GM23338 (cell line): ENCODE measurements around the gene CYP2W1. TPM values are rescaled to one million over a fixed set of nuclear protein-coding genes. Genes with fewer than 3 reads are reported as not detected.

Experiments
- ATAC-seq: fragments of 200-7000 bp; cut with Tn5 transposase; 3 replicates; pipeline ENCODE4 v1.9.1; 2020
- DNase-seq: peaks from one replicate; pipeline ENCODE4 v3.0.0-alpha.2; 2015; ENCODE audit warnings: low spot score
- H2AFZ ChIP-seq: fragments of 200-600 bp; sonication (generic); 2 replicates; pipeline ENCODE4 v1.8.0; 2016; ENCODE audit warnings: antibody characterized with exemption, mild to moderate bottlenecking, moderate library complexity
- H3F3A ChIP-seq: fragments of 200-600 bp; sonication (generic); replicated peaks from 2 replicates; pipeline ENCODE4 v1.8.0; 2017; ENCODE audit warnings: antibody characterized with exemption, mixed run types, low read depth
- H3K27ac ChIP-seq: fragments of 200-600 bp; sonication (generic); 2 replicates; pipeline ENCODE4 v1.6.1; 2016; ENCODE audit warnings: low read depth
- H3K27me3 ChIP-seq: fragments of 200-600 bp; sonication (generic); 2 replicates; pipeline ENCODE4 v1.8.0; 2016; ENCODE audit warnings: mild to moderate bottlenecking, mixed run types, moderate library complexity; ENCODE audit not compliant: insufficient read depth
- H3K36me3 ChIP-seq: fragments of 200-600 bp; sonication (generic); 2 replicates; pipeline ENCODE4 v1.8.0; 2016; ENCODE audit warnings: mild to moderate bottlenecking; ENCODE audit not compliant: insufficient read depth
- H3K4me1 ChIP-seq: fragments of 200-600 bp; sonication (generic); 2 replicates; pipeline ENCODE4 v1.8.0; 2016; ENCODE audit warnings: mild to moderate bottlenecking, moderate library complexity; ENCODE audit not compliant: insufficient read depth
- H3K4me2 ChIP-seq: fragments of 200-600 bp; sonication (generic); 2 replicates; pipeline ENCODE4 v1.7.1; 2017; ENCODE audit warnings: mixed run types
- H3K4me3 ChIP-seq: fragments of 200-600 bp; sonication (generic); 2 replicates; pipeline ENCODE4 v1.6.1; 2016; ENCODE audit warnings: mixed run types
- H3K79me2 ChIP-seq: fragments of 200-600 bp; sonication (generic); replicated peaks from 2 replicates; pipeline ENCODE4 v1.8.0; 2017; ENCODE audit warnings: mild to moderate bottlenecking; ENCODE audit not compliant: insufficient read depth
- H3K9me2 ChIP-seq: fragments of 200-600 bp; sonication (generic); 2 replicates; pipeline ENCODE4 v1.8.0; 2017; ENCODE audit not compliant: insufficient read depth
- H4K20me1 ChIP-seq: fragments of 200-600 bp; sonication (generic); replicated peaks from 2 replicates; pipeline ENCODE4 v1.8.0; 2017; ENCODE audit warnings: mild to moderate bottlenecking; ENCODE audit not compliant: insufficient read depth
- H3K27ac Mint-ChIP-seq: 2 replicates; pipeline ENCODE4 v1.8.0; 2020; ENCODE audit warnings: inconsistent platforms, mild to moderate bottlenecking, moderate library complexity, mixed read lengths
- H3K27me3 Mint-ChIP-seq: 3 replicates; pipeline ENCODE4 v1.8.0; 2022; ENCODE audit warnings: low read depth, mild to moderate bottlenecking, moderate library complexity, mixed read lengths, inconsistent platforms; ENCODE audit not compliant: insufficient read depth, poor library complexity
- H3K36me3 Mint-ChIP-seq: 3 replicates; pipeline ENCODE4 v1.8.0; 2021; ENCODE audit warnings: low read depth, mild to moderate bottlenecking, inconsistent platforms, moderate library complexity, mixed read lengths
- H3K4me1 Mint-ChIP-seq: 3 replicates; pipeline ENCODE4 v1.8.0; 2020; ENCODE audit warnings: mild to moderate bottlenecking, inconsistent platforms, mixed read lengths
- H3K4me3 Mint-ChIP-seq: 3 replicates; pipeline ENCODE4 v1.8.0; 2021; ENCODE audit warnings: moderate library complexity, mild to moderate bottlenecking, inconsistent platforms, mixed read lengths
- H3K9me3 Mint-ChIP-seq: 3 replicates; pipeline ENCODE4 v1.8.0; 2020; ENCODE audit warnings: moderate library complexity, mild to moderate bottlenecking, inconsistent platforms, mixed read lengths
- CREB1 ChIP-seq: fragments of 250-450 bp; sonication (Bioruptor Pico); IDR thresholded peaks from 2 replicates; pipeline ENCODE4 v1.5.0; 2020; ENCODE audit warnings: low read depth, mild to moderate bottlenecking, moderate library complexity
- EZH2 ChIP-seq: fragments of 200-600 bp; sonication (generic); IDR thresholded peaks from one replicate; pipeline ENCODE4 v1.8.0; 2017; ENCODE audit warnings: antibody characterized with exemption, mild to moderate bottlenecking, low read depth; ENCODE audit not compliant: unreplicated experiment
- JUNB ChIP-seq: IDR thresholded peaks from one replicate; pipeline ENCODE4 v1.6.1; 2016; ENCODE audit warnings: antibody characterized with exemption; ENCODE audit not compliant: unreplicated experiment
- NANOG ChIP-seq: IDR thresholded peaks from 2 replicates; pipeline ENCODE4 v1.6.1; 2016; ENCODE audit warnings: antibody characterized with exemption, borderline replicate concordance
- POLR2AphosphoS5 ChIP-seq: IDR thresholded peaks from 2 replicates; pipeline ENCODE4 v1.6.1; 2016; ENCODE audit warnings: antibody characterized with exemption, low read depth
- ZNF462 ChIP-seq: fragments of 250-450 bp; sonication (Bioruptor Pico); IDR thresholded peaks from 2 replicates; pipeline ENCODE4 v1.5.0; 2020; ENCODE audit warnings: mild to moderate bottlenecking, moderate library complexity
- polyA plus RNA-seq: library from polyadenylated mRNA; unstranded; fragments of >200 nt; fragmentation: Nextera tagmentation; extraction: Ambion mirVana; gene quantifications from 2 replicates; pipeline ENCODE4 v1.2.1, GENCODE V29; 2016
- total RNA-seq: library from RNA; depleted of rRNA; stranded (reverse); fragments of >200 nt; shearing (Covaris generic); gene quantifications from 2 replicates; pipeline ENCODE4 v1.2.3, GENCODE V29; 2014

Gene CYP2W1
- total and polyA plus RNA-seq, 2 experiments from 2014 or later = not detected

- TF ChIP-seq ZNF462 = no peak
- no peak for TF ChIP-seq NANOG
- no peak for TF ChIP-seq CREB1 (CRISPR knock-in tag)
- TF ChIP-seq POLR2AphosphoS5 = no peak
Observed at GRCh38 chr7:1028775-1029636, 46.0 kb downstream of the CYP2W1 start (continued).

GRCh38 chr7:1029637-1030443, 46.9 kb downstream of the CYP2W1 start:
- Mint-ChIP-seq H3K27ac (no peak overlapping the region), H3K4me3 (no peak overlapping the region)
- no peak overlapping the region for H2AFZ ChIP-seq
- TF ChIP-seq JUNB (no peak), POLR2AphosphoS5 (no peak), EZH2 (no peak), ZNF462 (no peak)

More at GRCh38 chr7:1029637-1030443, 46.9 kb downstream of the CYP2W1 start:
- peaks cover 15% of the 10 kb centered on the region for H3K27me3 Mint-ChIP-seq
- H3K27me3 ChIP-seq = no peaks in the 10 kb centered on the region
- no peak overlapping the region for H3K27ac ChIP-seq
- H3K4me3 ChIP-seq = no peak overlapping the region
- H3K4me1 ChIP-seq = no peaks in the 10 kb centered on the region; the same call in 1 of the 2 replicates
- peaks cover 5% of the 10 kb centered on the region; the same call in 2 of the 3 replicates for H3K4me1 Mint-ChIP-seq
- H3K36me3 ChIP-seq = no peaks in the 10 kb centered on the region
- H3F3A ChIP-seq = peaks cover 5% of the 10 kb centered on the region; the same call in 1 of the 2 replicates
- no peaks in the 10 kb centered on the region for H3K9me2 ChIP-seq
- peaks cover 4% of the 10 kb centered on the region; the same call in 1 of the 2 replicates for H3K79me2 ChIP-seq
- ATAC-seq (no peak), DNase-seq (no peak)
- no peaks in the 10 kb centered on the region; the same call in 2 of the 3 replicates for H3K9me3 Mint-ChIP-seq
- H3K4me2 ChIP-seq = no peak overlapping the region
- peaks cover 13% of the 10 kb centered on the region for H3K36me3 Mint-ChIP-seq
- peaks cover 8% of the 10 kb centered on the region for H4K20me1 ChIP-seq
